GM18870 (cell line): ENCODE results near the gene YBEY.

Source experiments
- ATAC-seq: cut with Tn5 transposase; IDR thresholded peaks from one replicate; pipeline ENCODE4 v1.9.1; 2021; ENCODE audit warnings: moderate library complexity; ENCODE audit not compliant: unreplicated experiment

The YBEY gene

DNA sequence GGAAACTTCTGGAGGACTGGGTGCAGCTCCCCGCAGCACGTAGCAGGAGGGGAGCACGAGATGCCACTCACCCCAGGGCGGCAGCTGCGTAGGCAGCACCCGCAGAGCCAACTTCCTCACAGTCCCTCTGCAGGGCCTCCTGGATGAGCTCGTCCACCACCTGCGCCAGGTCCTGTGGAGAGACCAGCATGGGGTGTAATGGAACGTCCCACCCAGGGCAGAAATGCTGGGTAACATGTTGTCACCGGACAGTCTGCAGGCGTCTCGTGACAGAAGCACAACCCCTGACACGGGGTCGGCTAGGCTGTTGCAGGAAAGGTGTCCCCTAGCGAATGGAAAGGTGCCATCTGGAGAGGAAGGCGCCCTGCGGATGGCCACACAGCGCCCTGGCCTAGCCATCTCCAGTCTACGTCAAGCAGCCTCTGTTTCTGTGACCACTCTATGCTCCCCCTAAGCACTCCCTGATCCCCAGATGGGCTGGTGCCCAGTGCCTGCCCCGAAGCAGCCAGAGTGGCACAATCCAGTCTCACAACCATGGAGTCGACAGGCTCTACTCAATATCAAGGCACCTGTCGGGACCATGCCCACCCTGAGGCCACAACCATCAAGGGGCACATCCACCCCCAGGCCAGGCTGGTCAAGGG, 22.0 kb upstream of the YBEY start:
- ATAC-seq, result no peak

DNA sequence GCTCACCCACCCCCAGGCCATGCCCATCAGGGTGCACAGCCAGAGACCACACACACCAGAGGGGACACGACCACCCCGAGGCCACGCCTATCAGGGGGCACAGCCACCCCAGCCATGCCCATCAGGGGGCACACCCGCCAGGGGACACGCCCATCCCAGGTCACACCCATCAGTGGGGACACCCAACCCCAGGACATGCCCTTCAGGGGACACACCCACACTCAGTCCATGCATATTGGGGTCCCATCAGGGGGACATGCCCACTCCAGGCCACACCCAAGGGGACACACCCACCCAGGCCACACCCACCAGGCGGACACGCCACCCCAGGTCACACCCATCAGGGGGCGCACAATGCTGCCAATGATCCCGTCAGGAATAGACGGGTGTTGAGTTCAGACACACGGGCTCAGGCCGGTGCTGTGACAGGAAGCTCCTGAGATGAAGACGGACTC, 21.4 kb upstream of the YBEY start:
- ATAC-seq, result no peak

DNA sequence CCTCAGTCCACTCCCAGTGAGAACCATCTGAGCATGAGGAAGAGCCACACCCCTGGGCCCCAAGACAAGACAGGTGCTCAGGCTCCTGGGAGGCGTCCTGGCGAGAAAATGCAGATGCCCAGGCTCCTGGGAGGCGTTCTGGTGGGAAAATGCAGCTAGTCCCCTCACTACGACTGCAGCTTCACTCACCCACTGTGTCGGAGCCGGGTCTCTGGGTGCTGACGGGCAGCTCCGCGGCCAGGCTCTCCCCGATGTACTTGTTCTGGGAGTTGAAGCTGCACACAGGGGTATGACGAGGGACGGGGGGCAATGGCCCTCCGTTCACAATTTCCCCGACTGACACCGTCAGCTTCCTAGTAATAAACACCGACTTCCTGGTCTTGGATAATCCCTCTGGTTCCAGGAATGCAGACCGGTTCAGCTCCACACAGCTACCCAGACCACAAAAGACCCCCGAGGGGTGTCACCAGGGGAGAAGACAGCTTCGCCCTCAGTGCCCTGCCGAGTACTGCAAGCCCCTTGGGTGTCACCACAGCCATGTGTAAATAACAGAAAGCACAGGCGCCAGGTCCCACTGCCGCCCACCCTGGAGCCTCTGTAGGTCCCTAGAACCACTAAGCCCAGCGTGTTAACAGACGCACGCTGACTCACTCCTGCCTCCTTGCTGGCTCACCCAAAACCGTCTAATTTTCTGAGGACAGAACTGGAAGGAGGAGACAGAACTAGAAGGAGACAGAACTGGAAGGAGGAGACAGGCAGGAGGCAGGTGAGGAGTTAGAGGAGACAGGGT, 20.2 kb upstream of the YBEY start:
- no peak for ATAC-seq

DNA sequence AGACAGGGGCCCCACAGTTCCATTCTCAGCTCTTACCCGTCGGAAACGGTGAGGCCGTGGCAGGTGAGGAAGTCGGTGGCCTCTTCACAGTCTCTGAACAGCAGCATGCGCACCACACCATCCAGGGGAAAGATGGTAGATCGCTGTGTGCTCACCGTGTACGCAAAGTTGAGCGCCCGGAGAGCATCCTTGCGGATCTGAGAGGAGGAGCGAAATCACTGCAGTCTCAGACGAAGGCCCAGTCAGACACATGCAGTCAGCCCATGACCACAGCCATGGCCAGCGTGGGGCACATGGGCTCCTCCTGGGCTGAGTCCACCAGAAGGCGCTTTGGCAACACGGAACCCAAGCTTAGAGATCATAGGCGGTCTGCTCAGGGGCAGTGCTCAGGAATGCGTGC, 19.2 kb upstream of the YBEY start:
- no peak for ATAC-seq

DNA sequence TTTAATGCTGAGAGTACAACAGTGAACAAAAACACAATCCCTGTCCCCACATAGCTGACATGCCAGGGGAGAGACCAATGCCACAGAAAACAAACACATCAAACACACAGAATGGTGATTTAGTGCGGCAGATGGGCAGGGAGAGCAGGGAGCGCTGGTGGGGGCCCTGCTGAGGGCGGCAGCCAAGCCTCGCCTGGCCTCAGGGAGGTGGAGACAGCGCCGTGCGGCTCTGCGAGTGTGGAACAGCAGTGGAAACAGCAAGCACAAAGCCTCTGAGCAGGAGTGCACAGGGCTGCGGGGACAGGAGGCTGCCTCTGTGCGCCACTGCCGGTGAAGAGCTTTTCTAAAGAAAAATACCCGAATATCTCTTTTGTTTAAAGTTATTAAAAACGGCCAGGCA, 17.8 kb upstream of the YBEY start:
- no peak for ATAC-seq

DNA sequence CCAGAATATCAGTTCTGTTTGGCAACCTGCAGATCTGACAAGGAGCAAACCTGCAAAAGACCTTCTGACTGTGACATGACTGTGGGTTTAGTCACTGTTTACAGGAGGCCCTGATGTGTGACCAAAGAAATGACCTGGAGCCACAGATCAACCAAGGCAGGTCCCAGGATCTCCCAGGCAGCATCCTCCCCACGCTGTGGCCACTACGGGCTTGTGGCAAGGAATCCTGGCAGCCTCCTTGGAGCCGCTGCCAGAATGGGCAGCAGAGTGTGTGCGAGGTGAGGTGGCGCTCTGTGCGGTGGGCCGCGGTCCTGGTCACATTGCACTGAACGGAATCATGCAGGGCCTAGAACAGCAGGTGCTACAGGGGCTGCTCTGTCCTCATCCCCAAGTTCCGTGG, 16.7 kb upstream of the YBEY start:
- no peak for ATAC-seq

DNA sequence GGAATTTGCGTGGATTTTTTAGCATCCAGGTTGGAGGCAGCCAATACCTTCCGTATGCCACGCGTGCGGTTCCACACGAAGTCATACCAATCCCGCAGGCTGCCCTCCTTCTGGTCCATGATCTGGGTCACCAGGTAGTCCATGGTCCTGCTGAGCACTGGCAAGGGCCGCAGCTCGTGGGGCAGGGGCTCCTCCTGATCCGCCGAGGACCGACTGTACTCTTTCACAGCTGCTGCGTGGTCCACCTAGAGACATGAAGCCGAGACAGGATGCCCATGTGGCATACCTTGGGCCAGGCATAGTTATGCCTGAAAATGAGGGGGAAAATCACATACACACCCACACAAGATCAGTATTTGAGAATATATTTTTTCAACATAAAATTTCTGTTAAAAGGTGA, 12.8 kb upstream of the YBEY start:
- no peak for ATAC-seq

DNA sequence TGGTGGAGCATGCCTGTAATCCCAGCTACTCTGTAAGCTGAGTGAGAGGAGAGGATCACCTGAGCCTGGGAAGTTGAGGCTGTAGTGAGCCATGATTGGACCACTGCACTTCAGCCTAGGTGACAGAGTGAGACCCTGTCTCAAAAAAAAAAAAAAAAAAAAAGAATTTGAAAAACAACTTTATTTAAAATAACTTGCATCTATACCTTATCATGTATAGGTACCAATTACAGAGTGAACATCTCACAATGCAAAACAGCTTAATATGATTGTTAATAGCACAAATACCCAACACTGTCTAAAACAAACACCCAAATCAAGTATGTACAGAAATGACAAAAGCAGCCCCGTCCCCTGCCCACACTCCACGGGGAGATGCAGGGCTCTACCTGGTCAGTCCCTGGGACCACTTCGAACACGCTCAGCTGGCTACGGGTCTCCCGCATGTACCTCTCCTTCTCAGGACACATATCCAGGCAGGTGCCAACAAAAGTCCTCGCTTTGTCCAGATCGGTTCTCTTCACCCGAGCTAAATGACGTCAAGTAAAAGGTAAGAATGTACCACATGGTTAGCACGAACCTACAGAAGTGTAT, 11.2 kb upstream of the YBEY start:
- ATAC-seq, result no peak

DNA sequence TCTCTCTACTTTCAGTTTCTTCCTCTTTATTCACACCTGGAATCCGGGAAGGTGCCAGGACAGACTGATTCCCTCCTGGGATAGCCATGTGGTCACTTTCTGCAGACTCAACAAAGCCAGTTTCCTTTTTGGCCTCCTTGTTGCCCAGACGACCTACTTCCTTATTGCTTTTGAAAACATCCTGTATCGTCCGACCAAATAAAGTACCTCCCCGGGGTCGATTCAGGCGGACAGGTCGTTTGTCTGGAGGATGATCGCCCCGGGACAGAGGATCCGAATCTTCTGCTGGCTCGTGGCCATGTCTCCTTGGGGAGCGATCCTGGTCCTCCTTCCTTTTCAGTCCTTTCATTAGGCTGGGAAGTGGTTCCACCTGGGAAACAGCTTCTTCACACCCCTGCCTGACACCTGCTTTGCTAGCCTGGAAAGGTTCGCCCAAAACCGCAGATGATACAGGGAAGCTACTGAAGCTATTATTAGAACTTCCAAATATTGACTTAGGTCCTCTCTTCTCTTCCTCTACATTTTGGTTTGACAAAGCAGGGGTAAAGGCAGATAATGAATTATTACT, 2.0 kb upstream of the YBEY start:
- ATAC-seq, result no peak

DNA sequence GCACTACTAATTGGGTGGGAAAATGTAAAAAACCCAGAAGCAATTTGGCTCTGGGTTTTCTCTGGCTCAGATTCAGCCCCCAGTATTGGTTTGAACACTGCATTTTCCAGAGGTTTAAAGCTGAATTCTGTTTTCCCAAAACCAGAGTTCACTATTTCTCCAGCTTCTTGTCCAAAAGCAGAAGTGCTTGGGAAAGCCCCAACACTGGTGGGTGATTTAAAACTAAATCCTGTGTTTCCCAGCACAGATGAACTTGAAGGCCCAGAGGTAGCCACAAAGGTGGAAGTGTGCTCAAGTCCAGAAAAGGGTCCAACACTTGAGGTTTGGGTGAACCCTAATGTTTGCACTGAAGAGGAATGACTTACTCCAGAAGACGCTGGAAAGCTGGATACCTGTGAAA, 1.4 kb upstream of the YBEY start:
- ATAC-seq, result no peak

DNA sequence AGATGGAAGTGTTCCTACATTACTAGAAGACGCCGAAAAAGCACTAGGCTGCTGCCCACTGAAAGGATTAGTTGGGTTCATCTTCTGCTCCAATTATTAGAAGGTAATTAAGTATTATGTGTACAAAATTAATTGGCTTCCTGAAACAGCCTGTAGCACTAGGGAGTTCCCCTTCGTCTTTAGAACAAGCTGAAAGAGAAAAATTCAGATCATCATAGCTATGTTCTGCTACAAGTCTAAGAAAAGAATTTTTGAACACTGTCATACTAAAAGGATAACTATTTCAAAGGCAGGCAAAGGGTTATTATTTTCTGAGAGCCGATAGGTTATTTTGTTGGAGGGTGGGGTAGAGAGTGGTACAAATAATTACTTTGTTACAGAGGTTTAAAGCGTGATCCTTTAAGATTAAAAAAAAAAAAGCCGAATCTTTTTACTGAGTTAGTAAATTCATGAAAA, 908 bp upstream of the YBEY start, which contains the start of gene MCM3AP:
TSS of gene MCM3AP (minus strand) at position 406 of the 456 bp plus-strand sequence. CDS start at position 81, 325 bp downstream.
- no peak for ATAC-seq

DNA sequence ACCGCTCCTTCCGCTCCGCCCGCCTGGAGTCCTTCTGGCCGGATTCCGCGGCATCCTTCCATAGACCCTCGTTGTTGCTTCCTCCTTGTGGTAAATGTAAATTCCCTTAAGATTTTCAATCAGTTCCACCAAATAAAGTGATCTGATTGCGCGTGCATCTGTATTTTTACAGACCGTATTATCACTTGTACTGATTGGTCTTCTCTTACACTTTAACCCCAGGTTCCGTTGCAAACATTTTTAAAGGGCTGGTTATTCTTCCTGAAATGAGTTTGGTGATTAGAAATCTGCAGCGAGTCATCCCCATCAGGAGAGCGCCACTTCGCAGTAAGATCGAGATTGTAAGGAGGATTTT, 483 bp downstream of the YBEY start:
- peak; percentile 14 for ATAC-seq

DNA sequence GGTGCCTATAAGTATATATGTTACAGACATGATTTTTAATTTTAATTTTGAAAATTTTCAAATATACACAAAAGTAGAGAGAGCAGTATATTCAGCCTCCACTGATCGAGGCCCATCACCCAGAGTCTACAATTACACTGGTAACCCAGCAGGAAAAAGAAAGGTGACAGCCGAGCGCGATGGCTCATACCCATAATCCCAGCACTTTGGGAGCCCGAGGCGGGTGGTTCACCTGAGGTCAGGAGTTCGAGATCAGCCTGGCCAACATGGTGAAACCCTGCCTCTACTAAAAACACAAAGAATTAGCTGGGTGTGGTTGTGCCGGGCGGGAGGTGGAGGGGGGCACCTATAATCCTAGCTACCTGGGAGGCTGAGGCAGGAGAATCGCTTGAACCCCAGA, 1.4 kb downstream of the YBEY start:
- no peak for ATAC-seq

DNA sequence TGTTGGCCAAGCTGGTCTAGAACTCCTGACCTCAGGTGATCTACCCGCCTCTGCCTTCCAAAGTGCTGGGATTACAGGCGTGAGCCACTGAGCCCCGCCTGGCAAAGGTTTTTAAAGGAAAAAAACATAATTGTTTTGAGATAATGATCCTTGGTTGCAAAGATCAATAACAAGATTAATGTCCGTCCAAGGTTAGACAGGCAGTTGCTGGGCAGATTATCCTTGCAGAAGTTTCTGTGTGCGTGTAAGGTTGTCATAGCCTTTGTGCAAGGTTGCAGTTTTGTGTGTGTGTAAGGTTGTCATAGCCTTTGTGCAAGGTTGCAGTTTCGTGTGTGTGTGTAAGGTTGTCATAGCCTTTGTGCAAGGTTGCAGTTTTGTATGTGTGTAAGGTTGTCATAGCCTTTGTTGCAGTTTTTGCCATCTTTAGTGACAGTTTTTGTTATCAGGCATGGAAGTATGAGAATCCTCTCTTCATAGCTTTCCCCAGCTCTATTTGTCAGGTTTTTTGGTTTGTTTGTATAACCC, 3.6 kb downstream of the YBEY start:
- no peak for ATAC-seq

DNA sequence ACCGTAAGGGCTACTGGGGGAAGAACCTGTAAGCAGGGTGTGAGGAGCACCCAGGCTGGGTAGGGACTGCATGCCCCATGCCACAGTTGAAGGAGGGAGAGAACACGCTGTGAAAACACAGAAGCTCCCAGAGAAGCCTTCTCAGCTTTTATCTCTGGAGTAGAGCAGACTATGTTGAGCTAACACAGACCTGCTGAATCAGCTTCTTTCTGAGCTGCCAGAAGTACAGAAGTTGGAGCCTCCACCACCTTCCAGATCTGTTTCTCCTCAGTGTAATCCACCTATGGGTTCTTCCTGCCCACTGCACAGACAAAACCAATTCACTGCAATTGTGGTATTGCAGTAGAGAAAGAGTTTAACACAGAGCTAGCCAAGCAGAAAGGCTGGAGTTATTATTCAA, 5.4 kb downstream of the YBEY start:
- ATAC-seq, result no peak

DNA sequence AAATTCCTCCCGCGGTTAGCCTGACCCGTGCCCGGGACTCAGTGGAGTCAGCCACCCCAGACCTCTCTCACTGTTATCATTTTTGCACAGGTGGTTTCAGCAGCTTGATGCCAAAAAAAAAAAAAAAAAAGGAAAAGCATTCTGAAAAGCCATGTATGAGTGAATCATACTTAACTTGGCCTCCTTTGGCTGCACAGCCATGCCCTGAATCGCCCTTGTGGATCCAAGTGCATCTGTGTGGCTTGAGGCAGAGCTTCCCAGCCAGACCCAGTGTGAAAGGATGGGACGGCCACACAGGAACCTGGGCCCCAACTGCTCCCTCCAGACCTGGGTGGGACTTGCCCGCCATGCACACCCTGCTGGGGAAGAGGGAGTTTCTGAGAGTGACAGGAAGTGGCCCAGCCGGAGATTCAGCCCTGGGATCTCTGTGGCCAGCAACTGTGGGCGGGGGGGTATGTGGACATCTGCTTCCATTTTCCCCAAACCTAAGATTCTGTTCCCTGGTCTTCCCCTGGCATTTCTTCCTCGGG, 8.6 kb downstream of the YBEY start:
- no peak for ATAC-seq

DNA sequence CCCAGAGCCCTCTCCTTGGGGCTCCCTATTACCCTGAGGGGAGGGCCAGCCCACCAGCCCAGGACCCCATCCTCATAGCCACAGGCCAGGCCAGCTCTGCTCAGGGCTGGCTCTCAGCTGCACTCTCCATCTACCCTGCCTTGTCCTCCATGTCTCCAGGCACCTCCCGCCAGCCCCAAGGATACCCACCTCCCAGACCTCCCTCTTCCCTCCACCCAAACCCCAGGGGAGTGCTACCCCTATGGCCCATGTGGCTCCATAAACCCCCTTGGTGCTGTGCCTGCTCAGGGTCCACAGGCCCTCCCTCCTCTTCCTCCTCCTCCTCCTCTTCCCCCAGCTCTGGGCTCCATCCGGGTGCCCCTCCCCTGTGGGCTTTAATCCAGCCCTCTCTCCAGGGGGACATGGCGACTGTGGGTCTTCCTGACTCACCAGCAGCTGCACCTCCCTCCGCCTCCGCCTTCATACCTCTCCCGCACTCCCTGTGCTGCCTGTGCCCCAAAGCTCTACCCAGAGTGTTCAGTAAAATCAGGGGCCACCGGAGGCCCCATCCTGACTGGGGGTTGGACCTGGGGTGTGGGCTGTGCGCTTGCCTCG, 9.1 kb downstream of the YBEY start:
- ATAC-seq, result no peak

DNA sequence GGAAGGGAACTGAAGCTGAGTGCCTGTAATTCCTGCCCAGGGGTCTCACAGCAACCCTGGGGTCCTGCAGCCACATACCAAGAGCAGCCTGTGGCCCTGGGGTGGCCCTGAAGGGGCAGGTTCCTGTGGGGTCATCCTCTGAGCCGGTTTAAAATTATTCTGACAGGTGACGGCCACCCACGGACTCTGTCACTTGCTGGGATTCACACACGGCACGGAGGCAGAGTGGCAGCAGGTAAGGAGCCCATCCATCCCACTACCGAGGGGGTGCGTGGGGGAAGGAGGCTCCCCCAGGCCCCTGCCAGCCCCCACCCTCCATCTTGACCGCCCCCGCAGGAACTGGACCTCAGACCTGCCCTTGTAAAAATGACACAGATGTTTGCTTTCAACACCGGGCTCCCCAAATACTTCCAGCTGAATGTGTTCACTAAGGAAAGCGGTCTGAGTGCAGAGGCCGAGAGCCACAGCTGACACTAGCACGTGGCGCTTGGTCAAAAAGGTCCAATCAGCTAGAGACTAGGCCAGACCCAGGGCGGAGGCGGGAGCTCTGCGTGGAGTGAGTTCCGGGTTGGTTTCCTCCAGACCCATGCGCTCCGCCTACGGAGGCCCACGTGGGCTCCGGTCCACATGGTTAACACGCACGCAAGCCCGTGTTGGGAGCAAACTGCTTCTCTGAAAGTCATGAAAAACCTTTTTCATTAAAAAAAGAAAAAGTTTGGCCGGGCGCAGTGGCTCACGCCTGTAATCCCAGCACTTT, 10.0 kb downstream of the YBEY start:
- ATAC-seq, result no peak

DNA sequence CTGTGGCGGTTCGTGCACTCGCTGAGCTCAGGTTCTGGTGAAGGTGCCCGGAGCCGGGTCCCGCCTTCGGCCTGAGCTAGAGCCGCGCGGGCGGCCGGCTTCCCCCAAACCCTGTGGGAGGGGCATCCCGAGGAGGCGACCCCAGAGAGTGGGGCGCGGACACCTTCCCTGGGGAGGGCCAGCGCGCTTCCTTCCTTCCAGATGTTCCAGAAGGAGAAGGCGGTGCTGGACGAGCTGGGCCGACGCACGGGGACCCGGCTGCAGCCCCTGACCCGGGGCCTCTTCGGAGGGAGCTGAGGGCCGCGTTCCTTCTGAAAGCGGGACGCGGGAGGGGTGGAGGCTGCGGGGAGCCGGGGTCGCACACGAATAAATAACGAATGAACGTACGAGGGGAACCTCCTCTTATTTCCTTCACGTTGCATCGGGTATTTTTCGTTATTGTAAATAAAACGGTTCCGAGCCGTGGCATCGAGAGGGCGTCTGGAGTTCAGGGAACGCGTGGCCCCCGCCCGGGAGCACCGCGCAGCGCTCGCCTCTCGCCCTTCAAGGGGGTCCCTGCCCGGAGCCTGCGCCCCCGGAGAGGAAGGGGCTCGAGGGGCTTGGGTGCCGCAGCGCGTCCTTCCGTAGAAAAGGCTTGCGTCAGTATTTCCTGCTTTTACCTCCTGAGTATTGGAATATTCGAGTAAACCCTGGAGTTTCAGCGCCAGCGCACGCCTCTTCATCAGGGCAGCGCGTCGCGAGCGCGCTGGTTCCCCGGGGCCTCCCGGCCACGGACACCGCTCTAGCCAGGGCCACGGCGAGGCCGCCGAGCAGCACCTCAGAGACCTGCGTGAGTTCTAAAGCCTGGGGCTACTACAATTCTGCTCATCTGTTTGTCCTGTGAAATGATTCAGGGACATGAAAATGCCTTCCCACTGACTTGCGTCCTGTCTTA, 11.5 kb downstream of the YBEY start:
- no peak for ATAC-seq
